D721Med (cell line): Measurements from ENCODE around the gene CHCHD5.

ENCODE experiments used
- DNase-seq: peaks from one replicate; pipeline ENCODE4 v3.0.0; 2011; ENCODE audit warnings: low spot score; ENCODE audit not compliant: insufficient read length
- FAIRE-seq: peaks from 2 replicates; lab custom pipeline; 2011; peaks lifted over from hg19 to GRCh38; lab: Jason Lieb, UNC
- TF ChIP-seq, protein P1 (sequence below): IDR thresholded peaks from 2 replicates; pipeline ENCODE4 v1.5.1; 2012; ENCODE audit warnings: mild to moderate bottlenecking, control low read depth; ENCODE audit not compliant: insufficient read depth; ENCODE audit errors: missing control alignments

CHCHD5 gene

GRCh38 chr2:112588611-112589045 lies 4.2 kb downstream of the CHCHD5 start:
- TF ChIP-seq, protein P1, sequence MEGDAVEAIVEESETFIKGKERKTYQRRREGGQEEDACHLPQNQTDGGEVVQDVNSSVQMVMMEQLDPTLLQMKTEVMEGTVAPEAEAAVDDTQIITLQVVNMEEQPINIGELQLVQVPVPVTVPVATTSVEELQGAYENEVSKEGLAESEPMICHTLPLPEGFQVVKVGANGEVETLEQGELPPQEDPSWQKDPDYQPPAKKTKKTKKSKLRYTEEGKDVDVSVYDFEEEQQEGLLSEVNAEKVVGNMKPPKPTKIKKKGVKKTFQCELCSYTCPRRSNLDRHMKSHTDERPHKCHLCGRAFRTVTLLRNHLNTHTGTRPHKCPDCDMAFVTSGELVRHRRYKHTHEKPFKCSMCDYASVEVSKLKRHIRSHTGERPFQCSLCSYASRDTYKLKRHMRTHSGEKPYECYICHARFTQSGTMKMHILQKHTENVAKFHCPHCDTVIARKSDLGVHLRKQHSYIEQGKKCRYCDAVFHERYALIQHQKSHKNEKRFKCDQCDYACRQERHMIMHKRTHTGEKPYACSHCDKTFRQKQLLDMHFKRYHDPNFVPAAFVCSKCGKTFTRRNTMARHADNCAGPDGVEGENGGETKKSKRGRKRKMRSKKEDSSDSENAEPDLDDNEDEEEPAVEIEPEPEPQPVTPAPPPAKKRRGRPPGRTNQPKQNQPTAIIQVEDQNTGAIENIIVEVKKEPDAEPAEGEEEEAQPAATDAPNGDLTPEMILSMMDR, result no peak
- FAIRE-seq (no peak), DNase-seq (no peak)

DNA sequence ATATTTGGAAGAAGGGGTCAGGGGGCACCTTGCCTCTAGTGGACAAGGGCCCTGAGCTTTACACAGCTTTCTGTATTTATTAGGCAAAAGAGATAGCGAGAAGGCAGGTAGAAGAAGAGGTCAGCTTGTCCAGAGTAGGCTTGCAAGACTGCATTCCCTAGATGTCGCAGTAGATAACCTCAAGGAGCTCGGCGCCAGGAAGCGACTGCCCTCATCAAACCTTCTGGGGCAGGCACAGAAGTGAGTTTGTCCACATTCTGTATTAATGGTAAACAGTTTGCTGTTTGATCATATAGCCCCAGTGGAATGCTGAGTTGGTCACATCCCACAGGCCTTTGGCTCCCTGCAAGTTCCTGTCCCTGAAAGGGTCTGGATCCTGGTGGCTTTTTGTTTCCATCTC lies 7.0 kb downstream of the CHCHD5 start:
- TF ChIP-seq, protein P1, result no peak
- no peak for FAIRE-seq
- DNase-seq, result no peak

GRCh38 chr2:112593736-112594135 lies 9.3 kb downstream of the CHCHD5 start:
- FAIRE-seq, result peak; percentile 82
- DNase-seq, result peak; percentile 35
- TF ChIP-seq, protein P1, result no peak

DNA sequence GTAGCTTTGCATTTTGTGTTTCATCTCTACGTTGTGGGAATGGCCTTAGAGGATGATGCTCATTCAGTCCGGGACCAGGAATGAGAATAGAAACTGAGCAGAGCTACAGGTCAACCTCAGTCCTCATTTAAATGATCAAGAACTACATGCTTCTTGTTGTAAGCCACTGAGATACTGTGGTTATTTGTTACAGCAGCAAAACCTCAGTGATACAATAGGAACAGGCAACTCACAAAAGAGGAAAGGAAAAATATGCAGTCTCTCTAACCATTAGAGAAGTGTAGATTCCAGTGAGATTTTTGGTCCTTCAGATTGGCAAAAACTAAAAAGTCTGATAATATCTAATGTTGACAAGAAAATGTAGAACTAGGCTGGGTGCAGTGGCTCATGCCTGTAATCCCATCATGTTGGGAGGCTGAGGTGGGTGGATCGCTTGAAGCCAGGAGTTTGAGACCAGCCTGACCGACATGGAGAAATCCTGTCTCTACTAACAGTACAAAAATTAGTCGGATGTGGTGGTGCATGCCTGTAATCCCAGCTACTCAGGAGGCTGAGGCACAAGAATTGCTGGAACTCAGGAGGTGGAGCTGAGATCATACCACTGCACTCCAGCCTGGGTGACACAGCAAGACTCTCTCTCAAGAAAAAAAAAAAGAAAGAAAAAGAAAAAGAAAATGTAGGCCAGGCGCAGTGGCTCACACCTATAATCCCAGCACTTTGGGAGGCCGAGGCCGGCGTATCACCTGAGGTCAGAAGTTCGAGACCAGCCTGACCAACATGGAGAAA lies 13.3 kb downstream of the CHCHD5 start:
- TF ChIP-seq, protein P1, result no peak
- no peak for DNase-seq
- FAIRE-seq, result no peak

- TF ChIP-seq, protein P1, result no peak
- DNase-seq, result no peak
- no peak for FAIRE-seq
Measured at GRCh38 chr2:112600634-112601033, 16.2 kb downstream of the CHCHD5 start.

DNA sequence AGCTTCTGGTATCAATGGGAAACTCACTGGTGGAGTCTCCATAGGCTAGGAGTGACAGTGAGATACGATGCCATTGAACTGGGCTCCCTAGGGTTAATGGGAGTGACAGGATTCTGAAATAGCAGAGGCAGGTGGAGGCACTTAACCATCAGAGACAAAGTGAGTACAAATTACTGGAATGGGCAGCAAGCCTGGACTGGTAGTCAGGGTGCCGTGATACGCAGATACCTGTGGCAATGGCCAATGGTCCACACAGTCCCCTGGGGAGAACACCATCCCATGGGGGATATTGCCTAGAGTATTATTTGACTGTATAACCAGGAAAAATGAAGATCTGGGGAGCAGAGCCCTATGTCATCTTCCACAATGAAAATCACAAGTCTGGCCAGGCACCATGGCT lies 17.3 kb downstream of the CHCHD5 start:
- DNase-seq (no peak), FAIRE-seq (no peak)
- TF ChIP-seq, protein P1, result no peak

GRCh38 chr2:112602917-112603316 lies 18.5 kb downstream of the CHCHD5 start:
- TF ChIP-seq, protein P1, result no peak
- DNase-seq (no peak), FAIRE-seq (no peak)
